ENCODE data around the gene MTHFD1L.
"Not testable (repeated sequence)": the region's sequence is repeated elsewhere in the genome, so short reads cannot be mapped to it uniquely, and the experiment has no call there.

The MTHFD1L gene

GRCh38 chr6:151014404-151015100, 149.1 kb downstream of the MTHFD1L start:
- peak in 1 of 2 donors; percentile 21 for DNase-seq (ENCODE audit: low read depth in 2 of 2)

- no peak for DNase-seq (ENCODE audit: low read depth in 2 of 2)
Observed at GRCh38 chr6:151015101-151015700, 149.7 kb downstream of the MTHFD1L start.

GRCh38 chr6:151016107-151016506, 150.6 kb downstream of the MTHFD1L start:
- no peak for DNase-seq (ENCODE audit: low read depth in 2 of 2)

- DNase-seq (ENCODE audit: low read depth in 2 of 2): no peak
Observed at GRCh38 chr6:151018046-151018445, 152.5 kb downstream of the MTHFD1L start.

GRCh38 chr6:151018911-151019782, 153.6 kb downstream of the MTHFD1L start:
- DNase-seq (ENCODE audit: low read depth in 2 of 2): no peak

GRCh38 chr6:151021896-151022295, 156.4 kb downstream of the MTHFD1L start:
- no peak for DNase-seq (ENCODE audit: low read depth in 2 of 2)

GRCh38 chr6:151022492-151022891, 157.0 kb downstream of the MTHFD1L start:
- DNase-seq (ENCODE audit: low read depth in 2 of 2): no peak

- no peak for DNase-seq (ENCODE audit: low read depth in 2 of 2)
Observed at GRCh38 chr6:151023342-151023741, 157.8 kb downstream of the MTHFD1L start.

- DNase-seq (ENCODE audit: low read depth in 2 of 2): no peak
Observed at GRCh38 chr6:151024597-151024996, 159.1 kb downstream of the MTHFD1L start.

- no peak for DNase-seq (ENCODE audit: low read depth in 2 of 2)
Observed at GRCh38 chr6:151025076-151025475, 159.6 kb downstream of the MTHFD1L start.

- no peak for DNase-seq (ENCODE audit: low read depth in 2 of 2)
Observed at GRCh38 chr6:151026041-151026663, 160.7 kb downstream of the MTHFD1L start.

GRCh38 chr6:151027295-151027747, 161.8 kb downstream of the MTHFD1L start:
- no peak for DNase-seq (ENCODE audit: low read depth in 2 of 2)

- no peak for DNase-seq (ENCODE audit: low read depth in 2 of 2)
Observed at GRCh38 chr6:151027936-151028838, 162.7 kb downstream of the MTHFD1L start.

GRCh38 chr6:151029970-151030369, 164.5 kb downstream of the MTHFD1L start:
- DNase-seq (ENCODE audit: low read depth in 2 of 2): no peak

GRCh38 chr6:151032034-151032433, 166.5 kb downstream of the MTHFD1L start:
- DNase-seq (ENCODE audit: low read depth in 2 of 2): no peak

- no peak for DNase-seq (ENCODE audit: low read depth in 2 of 2)
Observed at GRCh38 chr6:151034825-151035781, 169.6 kb downstream of the MTHFD1L start.

- not testable (repeated sequence) for DNase-seq (ENCODE audit: low read depth in 2 of 2)
Observed at GRCh38 chr6:151036211-151036721, 170.8 kb downstream of the MTHFD1L start.

GRCh38 chr6:151036869-151037680, 171.6 kb downstream of the MTHFD1L start:
- no peak for DNase-seq (ENCODE audit: low read depth in 2 of 2)

GRCh38 chr6:151038616-151039015, 173.1 kb downstream of the MTHFD1L start:
- DNase-seq (ENCODE audit: low read depth in 2 of 2): no peak
